H1 (cell line): ENCODE data around the gene SLC35F3. TPM values are rescaled to one million over a fixed set of nuclear protein-coding genes. Genes with fewer than 3 reads are reported as not detected.
A peak's percentile ranks its signal among the peaks of the same experiment; 100 is the strongest.

Experiments used
- CTCF ChIA-PET: fragments of 300-600 bp; sonication (Branson Sonifier 250); formaldehyde crosslinking; loops from one replicate; lab custom pipeline; 2021; ENCODE audit not compliant: partially characterized antibody; lab: Charles Lee
- POLR2A ChIA-PET: fragments of 300-600 bp; sonication (Branson Sonifier 250); formaldehyde crosslinking; loops from one replicate; lab custom pipeline; 2021; ENCODE audit warnings: inconsistent platforms; ENCODE audit not compliant: partially characterized antibody; lab: Charles Lee
- DNase-seq, 2 experiments: peaks; one replicate each; pipeline versions ENCODE4 v3.0.0 to v3.0.0-alpha.2; 2010 to 2022; ENCODE audit warnings: low spot score in 2 of 2, low read depth in 1 of 2, mixed read lengths in 1 of 2
- FAIRE-seq: peaks from 2 replicates; lab custom pipeline; 2011; peaks lifted over from hg19 to GRCh38; lab: Jason Lieb, UNC
- H2AFZ ChIP-seq: 2 replicates; pipeline ENCODE4 v1.8.1; 2012; ENCODE audit warnings: low read length, inconsistent platforms
- H2AK5ac ChIP-seq: 2 replicates; pipeline ENCODE4 v1.6.1; 2013; ENCODE audit warnings: low read depth, low read length
- H2BK120ac ChIP-seq: replicated peaks from 2 replicates; pipeline ENCODE3; 2013; ENCODE audit warnings: low read depth, low read length, inconsistent platforms
- H2BK12ac ChIP-seq: 2 replicates; pipeline ENCODE4 v1.6.1; 2013; ENCODE audit warnings: low read depth, low read length
- H2BK15ac ChIP-seq: 2 replicates; pipeline ENCODE4 v1.6.1; 2013; ENCODE audit warnings: low read length
- H2BK20ac ChIP-seq: 2 replicates; pipeline ENCODE4 v1.6.1; 2013; ENCODE audit warnings: low read length
- H2BK5ac ChIP-seq: 2 replicates; pipeline ENCODE4 v1.6.1; 2013; ENCODE audit warnings: low read depth, low read length
- H3K14ac ChIP-seq: 2 replicates; pipeline ENCODE4 v1.6.1; 2013; ENCODE audit warnings: inconsistent platforms; ENCODE audit not compliant: insufficient read length
- H3K18ac ChIP-seq: 2 replicates; pipeline ENCODE4 v1.6.1; 2013; ENCODE audit warnings: low read length; ENCODE audit errors: extremely low read depth
- H3K23ac ChIP-seq: 2 replicates; pipeline ENCODE4 v1.6.1; 2013; ENCODE audit warnings: inconsistent platforms; ENCODE audit not compliant: insufficient read length
- H3K23me2 ChIP-seq: 2 replicates; pipeline ENCODE4 v1.6.1; 2013; ENCODE audit warnings: low read depth, low read length
- H3K27ac ChIP-seq: 2 replicates; pipeline ENCODE4 v1.6.1; 2011; ENCODE audit warnings: low read depth, low read length, inconsistent platforms
- H3K27me3 ChIP-seq, 4 experiments: replicated peaks in 1 of 4; 1 replicate in 1 of 4; 2 replicates in 3 of 4; pipeline versions ENCODE4 v1.6.1 to v1.8.1; 2011 to 2013; ENCODE audit warnings: low read length in 3 of 4, mild to moderate bottlenecking in 3 of 4, inconsistent platforms in 2 of 4, mixed read lengths in 2 of 4, moderate library complexity in 1 of 4; ENCODE audit not compliant: control insufficient read depth in 3 of 4, insufficient read depth in 3 of 4; ENCODE audit errors: extremely low read depth in 1 of 4
- H3K36me3 ChIP-seq, 4 experiments: 2 replicates each; pipeline versions ENCODE4 v1.6.1 to v1.8.1; 2011 to 2013; ENCODE audit warnings: mild to moderate bottlenecking in 4 of 4, low read length in 3 of 4, moderate library complexity in 2 of 4, control low read depth in 1 of 4, inconsistent platforms in 1 of 4; ENCODE audit not compliant: insufficient read depth in 4 of 4, control insufficient read depth in 2 of 4
- H3K4ac ChIP-seq: replicated peaks from 2 replicates; pipeline ENCODE3; 2013; ENCODE audit warnings: low read length, low read depth, mixed read lengths, inconsistent platforms; ENCODE audit not compliant: insufficient read length
- H3K4me1 ChIP-seq, 4 experiments: replicated peaks in 1 of 4; 1 replicate in 1 of 4; 2 replicates in 3 of 4; pipeline versions ENCODE4 v1.6.1 to v1.8.1; 2011 to 2013; ENCODE audit warnings: low read length in 3 of 4, inconsistent platforms in 2 of 4, mixed read lengths in 1 of 4; ENCODE audit not compliant: insufficient read depth in 4 of 4, control insufficient read depth in 3 of 4
- H3K4me2 ChIP-seq, 2 experiments: 2 replicates each; pipeline versions ENCODE4 v1.6.1 to v1.8.1; 2011 to 2013; ENCODE audit warnings: low read depth in 2 of 2, low read length in 2 of 2, control low read depth in 1 of 2, inconsistent platforms in 1 of 2, mild to moderate bottlenecking in 1 of 2; ENCODE audit not compliant: insufficient read depth in 1 of 2
- H3K4me3 ChIP-seq, 4 experiments: fragments of 200-600, 300-600 bp in 1 of 4; sonication (generic), shearing (Covaris generic), sonication (Bioruptor Twin) in 1 of 4; 2 replicates each; pipeline versions ENCODE4 v1.5.1 to v1.8.1; 2011 to 2016; ENCODE audit warnings: low read length in 4 of 4, low read depth in 3 of 4, control low read depth in 2 of 4, inconsistent platforms in 2 of 4, mild to moderate bottlenecking in 2 of 4, mixed read lengths in 1 of 4, moderate library complexity in 1 of 4; ENCODE audit not compliant: insufficient read depth in 2 of 4; ENCODE audit errors: extremely low read depth in 1 of 4
- H3K56ac ChIP-seq: replicated peaks from 2 replicates; pipeline ENCODE3; 2013; ENCODE audit warnings: low read depth, mild to moderate bottlenecking, mixed read lengths, low read length, inconsistent platforms; ENCODE audit not compliant: insufficient read length
- H3K79me1 ChIP-seq: 2 replicates; pipeline ENCODE4 v1.6.1; 2013; ENCODE audit warnings: low read depth, low read length, control low read depth
- H3K79me2 ChIP-seq, 2 experiments: 2 replicates each; pipeline versions ENCODE4 v1.6.1 to v1.8.1; 2012 to 2013; ENCODE audit warnings: low read length in 2 of 2, mild to moderate bottlenecking in 2 of 2, inconsistent platforms in 1 of 2; ENCODE audit not compliant: insufficient read depth in 2 of 2, control insufficient read depth in 1 of 2
- H3K9ac ChIP-seq, 4 experiments: replicated peaks in 1 of 4; 1 replicate in 1 of 4; 2 replicates in 3 of 4; pipeline versions ENCODE4 v1.6.1 to v1.8.1; 2011 to 2013; ENCODE audit warnings: low read depth in 3 of 4, low read length in 3 of 4, control low read depth in 2 of 4, mild to moderate bottlenecking in 2 of 4, moderate library complexity in 2 of 4, inconsistent platforms in 1 of 4; ENCODE audit errors: extremely low read depth in 1 of 4
- H3K9me3 ChIP-seq, 2 experiments: 2 replicates each; pipeline versions ENCODE4 v1.6.1 to v1.8.1; 2012 to 2013; ENCODE audit warnings: mild to moderate bottlenecking in 2 of 2, moderate library complexity in 2 of 2, control low read depth in 1 of 2, inconsistent platforms in 1 of 2, low read depth in 1 of 2, low read length in 1 of 2, mixed read lengths in 1 of 2; ENCODE audit not compliant: insufficient read depth in 2 of 2
- H4K20me1 ChIP-seq, 2 experiments: replicated peaks in 1 of 2; 2 replicates each; pipeline versions ENCODE3 to v1.8.1; 2011 to 2013; ENCODE audit warnings: inconsistent platforms in 2 of 2, low read length in 2 of 2, mild to moderate bottlenecking in 1 of 2; ENCODE audit not compliant: insufficient read depth in 2 of 2, control insufficient read depth in 1 of 2
- H4K5ac ChIP-seq: 2 replicates; pipeline ENCODE4 v1.6.1; 2013; ENCODE audit warnings: low read length, low read depth, mixed read lengths, inconsistent platforms; ENCODE audit not compliant: insufficient read length
- H4K8ac ChIP-seq: 2 replicates; pipeline ENCODE4 v1.8.0; 2013; ENCODE audit warnings: mild to moderate bottlenecking, moderate library complexity, low read length, inconsistent platforms; ENCODE audit not compliant: insufficient read depth; ENCODE audit errors: extremely low read depth
- H4K91ac ChIP-seq: replicated peaks from 2 replicates; pipeline ENCODE3; 2013; ENCODE audit warnings: low read length, mixed read lengths, inconsistent platforms; ENCODE audit not compliant: insufficient read length
- ASH2L ChIP-seq: fragments of 200-600, 300-600 bp; sonication (generic); IDR thresholded peaks from one replicate; pipeline ENCODE4 v1.7.1; 2017; ENCODE audit warnings: low read length
- BCL11A ChIP-seq, 2 experiments: IDR thresholded peaks; one replicate each; pipeline ENCODE4 v1.6.1; 2011; ENCODE audit warnings: low read depth in 2 of 2, low read length in 2 of 2, mild to moderate bottlenecking in 2 of 2
- CBX8 ChIP-seq: fragments of 300-800, 300-1000 bp; sonication (generic); IDR thresholded peaks from 2 replicates; pipeline ENCODE4 v1.7.1; 2016; ENCODE audit warnings: low read depth, low read length, borderline replicate concordance
- CHD1 ChIP-seq: IDR thresholded peaks from 2 replicates; pipeline ENCODE4 v1.6.1; 2012; ENCODE audit warnings: low read depth, low read length, improper control_type of control experiment
- RAD21 ChIP-seq, 2 experiments: IDR thresholded peaks in 1 of 2; conservative IDR thresholded peaks in 1 of 2; 2 replicates each; pipeline ENCODE4 v1.6.1; 2011; ENCODE audit warnings: low read depth in 2 of 2, low read length in 2 of 2, improper control_type of control experiment in 1 of 2, inconsistent platforms in 1 of 2, mild to moderate bottlenecking in 1 of 2, moderate library complexity in 1 of 2
- WGBS, 2 experiments: shearing (Covaris generic) in 1 of 2; methylation state at CpG; one replicate each; pipeline versions ENCODE4 v1.1.6 to v1.1.7; 2013 to 2015; ENCODE audit warnings: low lambda C conversion rate in 2 of 2, mixed read lengths in 2 of 2, inconsistent platforms in 1 of 2, low coverage in 1 of 2, missing lambda C conversion rate in 1 of 2; ENCODE audit not compliant: insufficient replicate concordance in 2 of 2, insufficient coverage in 1 of 2, insufficient read length in 1 of 2; ENCODE audit errors: extremely low coverage in 1 of 2, missing lambda C conversion rate in 1 of 2; 5-methylcytosine and 5-hydroxymethylcytosine counted together
- polyA plus RNA-seq, 7 experiments: library from polyadenylated mRNA; depleted of rRNA in 3 of 7; stranded (reverse) in 5 of 7; unstranded in 2 of 7; fragments of >200 nt in 5 of 7; fragments of 200-250 nt in 2 of 7; gene quantifications; 1 replicate in 5 of 7; 2 replicates in 1 of 7; 4 replicates in 1 of 7; pipeline versions ENCODE4 v1.2.1 to v1.2.3, GENCODE V29; 2011 to 2013; ENCODE audit warnings: missing spikeins in 2 of 7, mixed read lengths in 2 of 7
- total RNA-seq: library from RNA; stranded (reverse); fragmentation: NEBNext Ultra II Directional; extraction: Animal tissue kit (Norgen Biotek cat#: 25700); gene quantifications from 2 replicates; pipeline ENCODE4 v1.2.1, GENCODE V29; 2021
- TF ChIP-seq, protein P1 (sequence below): IDR thresholded peaks from 2 replicates; pipeline ENCODE4 v1.6.1; 2011; ENCODE audit warnings: low read length, improper control_type of control experiment
- TF ChIP-seq, protein P2 (sequence below), 3 experiments: IDR thresholded peaks; 1 replicate in 2 of 3; 2 replicates in 1 of 3; pipeline versions ENCODE4 v1.5.1 to v1.6.1; 2011; ENCODE audit warnings: low read length in 3 of 3, mild to moderate bottlenecking in 3 of 3, inconsistent platforms in 2 of 3, low read depth in 1 of 3, moderate library complexity in 1 of 3; ENCODE audit not compliant: insufficient read depth in 1 of 3; ENCODE audit errors: control extremely low read depth in 1 of 3

The SLC35F3 gene
- total and polyA plus RNA-seq, 2 of the 8 experiments (the other 6 are each of a cell fraction or from before 2014, with no cell fraction given), result 0.78 to 1.2 TPM

DNA sequence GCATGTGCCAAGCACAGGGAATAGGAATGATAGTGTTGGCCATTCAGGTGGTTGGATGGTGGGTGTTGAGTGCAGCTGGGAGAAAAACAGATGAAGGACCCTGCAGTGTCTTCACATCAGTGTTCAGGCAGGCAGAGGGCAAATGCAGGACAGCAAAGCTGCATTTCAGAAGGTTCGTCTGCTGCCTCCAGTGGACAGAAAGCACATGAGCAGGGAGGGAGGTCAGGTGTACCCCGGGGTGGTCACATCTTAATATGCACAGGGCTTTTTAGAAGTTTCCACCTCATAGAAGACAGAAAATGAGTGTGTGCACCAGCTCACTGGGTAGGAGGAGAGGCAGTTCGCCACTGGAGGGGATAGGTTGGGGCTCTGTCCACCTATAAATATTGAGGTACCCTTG is 184.9 kb downstream of the SLC35F3 start:
- POLR2A ChIA-PET, result no interaction called here
- no peak overlapping the region for H3K4ac ChIP-seq
- CTCF ChIA-PET, result interaction anchor here (0.6 to 3.0 kb wide), 13 partner anchors 9 to 768 kb away, joined by 3 to 14 read pairs (median 4); no protein-coding TSS in a partner anchor
- H3K18ac ChIP-seq, result no peak overlapping the region
- H2BK20ac ChIP-seq, result peak overlapping the region; percentile 15; the same call in 1 of the 2 replicates
- FAIRE-seq, result peak; percentile 39
- WGBS, 2 experiments, result 73% methylated on average over 3 of the region's 3 CpGs; no CpG with 5 or more reads in 1 of the 2 experiments
- no peaks in the 10 kb centered on the region for H3K36me3 ChIP-seq
- H4K20me1 ChIP-seq, result no peaks in the 10 kb centered on the region
- H3K4me2 ChIP-seq, result no peak overlapping the region
- H3K23ac ChIP-seq, result no peak overlapping the region
- H3K56ac ChIP-seq, result no peak overlapping the region
- peaks cover 0 to 3% of the 10 kb centered on the region in 2 experiments; a peak in 1 of 4 replicates for H3K79me2 ChIP-seq
- no peak overlapping the region for H2AK5ac ChIP-seq
- no peak overlapping the region for H3K9ac ChIP-seq
- H3K23me2 ChIP-seq, result no peaks in the 10 kb centered on the region
- H2BK120ac ChIP-seq, result no peak overlapping the region
- no peak overlapping the region for H4K91ac ChIP-seq
- no peak overlapping the region for H3K4me3 ChIP-seq
- H3K27ac ChIP-seq, result no peak overlapping the region
- H4K8ac ChIP-seq, result no peak overlapping the region
- no peak overlapping the region for H3K14ac ChIP-seq
- 0 out of 2 replicates have a peak overlapping the region, but pooled peaks have one; percentile 41 for H2AFZ ChIP-seq
- TF ChIP-seq BCL11A (IDR thresholded peaks at IDR 0.05; ENCODE audit: low read depth in 2 of 2, low read length in 2 of 2), result no peak
- TF ChIP-seq ASH2L, result no peak
- TF ChIP-seq CBX8, result no peak
- TF ChIP-seq CHD1, result no peak
- peak; percentile 52 to 58 for TF ChIP-seq RAD21 (IDR thresholded peaks at IDR 0.05 in 1 of 2, conservative IDR thresholded peaks at IDR 0.05 in 1 of 2; ENCODE audit: low read depth in 2 of 2, low read length in 2 of 2)
- TF ChIP-seq, protein P1, sequence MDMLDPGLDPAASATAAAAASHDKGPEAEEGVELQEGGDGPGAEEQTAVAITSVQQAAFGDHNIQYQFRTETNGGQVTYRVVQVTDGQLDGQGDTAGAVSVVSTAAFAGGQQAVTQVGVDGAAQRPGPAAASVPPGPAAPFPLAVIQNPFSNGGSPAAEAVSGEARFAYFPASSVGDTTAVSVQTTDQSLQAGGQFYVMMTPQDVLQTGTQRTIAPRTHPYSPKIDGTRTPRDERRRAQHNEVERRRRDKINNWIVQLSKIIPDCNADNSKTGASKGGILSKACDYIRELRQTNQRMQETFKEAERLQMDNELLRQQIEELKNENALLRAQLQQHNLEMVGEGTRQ, result peak; percentile 11; the same call in 1 of the 2 replicates
- TF ChIP-seq, protein P2, sequence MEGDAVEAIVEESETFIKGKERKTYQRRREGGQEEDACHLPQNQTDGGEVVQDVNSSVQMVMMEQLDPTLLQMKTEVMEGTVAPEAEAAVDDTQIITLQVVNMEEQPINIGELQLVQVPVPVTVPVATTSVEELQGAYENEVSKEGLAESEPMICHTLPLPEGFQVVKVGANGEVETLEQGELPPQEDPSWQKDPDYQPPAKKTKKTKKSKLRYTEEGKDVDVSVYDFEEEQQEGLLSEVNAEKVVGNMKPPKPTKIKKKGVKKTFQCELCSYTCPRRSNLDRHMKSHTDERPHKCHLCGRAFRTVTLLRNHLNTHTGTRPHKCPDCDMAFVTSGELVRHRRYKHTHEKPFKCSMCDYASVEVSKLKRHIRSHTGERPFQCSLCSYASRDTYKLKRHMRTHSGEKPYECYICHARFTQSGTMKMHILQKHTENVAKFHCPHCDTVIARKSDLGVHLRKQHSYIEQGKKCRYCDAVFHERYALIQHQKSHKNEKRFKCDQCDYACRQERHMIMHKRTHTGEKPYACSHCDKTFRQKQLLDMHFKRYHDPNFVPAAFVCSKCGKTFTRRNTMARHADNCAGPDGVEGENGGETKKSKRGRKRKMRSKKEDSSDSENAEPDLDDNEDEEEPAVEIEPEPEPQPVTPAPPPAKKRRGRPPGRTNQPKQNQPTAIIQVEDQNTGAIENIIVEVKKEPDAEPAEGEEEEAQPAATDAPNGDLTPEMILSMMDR (IDR thresholded peaks at IDR 0.05; ENCODE audit: control extremely low read depth in 1 of 3, insufficient read depth in 1 of 3, low read depth in 1 of 3, low read length in 3 of 3), result peak; percentile 61 to 85 (median 83)
- H3K27me3 ChIP-seq, result no peaks in the 10 kb centered on the region
- DNase-seq, result no peak
- no peaks in the 10 kb centered on the region for H3K9me3 ChIP-seq
- H3K4me1 ChIP-seq, result no peaks in the 10 kb centered on the region
- H2BK12ac ChIP-seq, result no peak overlapping the region
- H3K79me1 ChIP-seq, result no peaks in the 10 kb centered on the region
- 0 out of 2 replicates have a peak overlapping the region, but pooled peaks have one; percentile 0 for H2BK15ac ChIP-seq
- no peak overlapping the region for H4K5ac ChIP-seq
- H2BK5ac ChIP-seq, result no peak overlapping the region
